ENCODE measurements around the gene EPS8L3. TPM values are rescaled to one million over a fixed set of nuclear protein-coding genes. Genes with fewer than 3 reads are reported as not detected.

The EPS8L3 gene
- total RNA-seq, 2 experiments from 2014 or later = not detected

GRCh38 chr1:109765896-109766615 is 2.3 kb upstream of the EPS8L3 start:
- Mint-ChIP-seq H3K9me3 (no peaks in the 10 kb centered on the region), H3K27me3 (ENCODE audit: low read depth) (no peaks in the 10 kb centered on the region), H3K4me3 (no peak overlapping the region), H3K36me3 (ENCODE audit: low read depth) (no peaks in the 10 kb centered on the region), H3K4me1 (ENCODE audit: low read depth) (no peaks in the 10 kb centered on the region), H3K27ac (no peak overlapping the region)
- DNase-seq = no peak
- CTCF ChIA-PET = interaction anchor here (0.6 to 1.2 kb wide), 3 partner anchors 9 to 219 kb away, joined by 3 to 4 read pairs (median 3); partner anchors contain the start of gene AHCYL1
- intact Hi-C loops (cut with micrococcal nuclease) = no loop called here

- DNase-seq = no peak
- Mint-ChIP-seq H3K4me3 (no peak overlapping the region), H3K9me3 (no peaks in the 10 kb centered on the region), H3K27ac (no peak overlapping the region), H3K36me3 (ENCODE audit: low read depth) (no peaks in the 10 kb centered on the region), H3K27me3 (ENCODE audit: low read depth) (no peaks in the 10 kb centered on the region), H3K4me1 (ENCODE audit: low read depth) (no peaks in the 10 kb centered on the region)
- intact Hi-C loops (cut with micrococcal nuclease) = no loop called here
- CTCF ChIA-PET = interaction anchor here (0.6 to 1.2 kb wide), 3 partner anchors 10 to 219 kb away, joined by 3 to 4 read pairs (median 3); partner anchors contain the start of gene AHCYL1
Measured at GRCh38 chr1:109765483-109765815, 1.7 kb upstream of the EPS8L3 start.

GRCh38 chr1:109764561-109765482 is 1.1 kb upstream of the EPS8L3 start:
- peak; percentile 2 for DNase-seq
- no peaks in the 10 kb centered on the region for H3K27me3 Mint-ChIP-seq (ENCODE audit: low read depth)
- H3K4me3 Mint-ChIP-seq = no peak overlapping the region
- no peak overlapping the region for H3K27ac Mint-ChIP-seq
- H3K9me3 Mint-ChIP-seq = no peaks in the 10 kb centered on the region
- H3K4me1 Mint-ChIP-seq (ENCODE audit: low read depth) = no peaks in the 10 kb centered on the region
- no peaks in the 10 kb centered on the region for H3K36me3 Mint-ChIP-seq (ENCODE audit: low read depth)
- CTCF ChIA-PET = interaction anchor here (0.7 kb wide), 1 partner anchor 127 kb away, joined by 3 read pairs; no protein-coding TSS in a partner anchor
- intact Hi-C loops (cut with micrococcal nuclease) = no loop called here

GRCh38 chr1:109762821-109763645 is 690 bp downstream of the EPS8L3 start:
- Mint-ChIP-seq H3K27me3 (ENCODE audit: low read depth) (no peaks in the 10 kb centered on the region), H3K4me3 (no peak overlapping the region), H3K4me1 (ENCODE audit: low read depth) (no peaks in the 10 kb centered on the region), H3K36me3 (ENCODE audit: low read depth) (no peaks in the 10 kb centered on the region), H3K27ac (no peak overlapping the region), H3K9me3 (no peaks in the 10 kb centered on the region)
- CTCF ChIA-PET = interaction anchor here (1.1 kb wide), 1 partner anchor 12 kb away, joined by 4 read pairs; no protein-coding TSS in a partner anchor
- intact Hi-C loops (cut with micrococcal nuclease) = no loop called here
- DNase-seq = peak; percentile 1

- no peak overlapping the region for H3K27ac Mint-ChIP-seq
- CTCF ChIA-PET = interaction anchor here (1.1 kb wide), 1 partner anchor 13 kb away, joined by 4 read pairs; no protein-coding TSS in a partner anchor
Measured at GRCh38 chr1:109762039-109762585, 1.6 kb downstream of the EPS8L3 start.

GRCh38 chr1:109761227-109762038 is 2.3 kb downstream of the EPS8L3 start:
- no peaks in the 10 kb centered on the region for H3K27me3 Mint-ChIP-seq (ENCODE audit: low read depth)
- no peaks in the 10 kb centered on the region for H3K9me3 Mint-ChIP-seq
- H3K4me1 Mint-ChIP-seq (ENCODE audit: low read depth) = no peaks in the 10 kb centered on the region
- H3K36me3 Mint-ChIP-seq (ENCODE audit: low read depth) = no peaks in the 10 kb centered on the region
- H3K27ac Mint-ChIP-seq = no peak overlapping the region
- intact Hi-C loops (cut with micrococcal nuclease) = no loop called here
- no peak overlapping the region for H3K4me3 Mint-ChIP-seq
- peak; percentile 1 for DNase-seq
- CTCF ChIA-PET = interaction anchor here (1.1 kb wide), 1 partner anchor 14 kb away, joined by 4 read pairs; no protein-coding TSS in a partner anchor

More at GRCh38 chr1:109762039-109762585, 1.6 kb downstream of the EPS8L3 start:
- Mint-ChIP-seq H3K27me3 (ENCODE audit: low read depth) (no peaks in the 10 kb centered on the region), H3K9me3 (no peaks in the 10 kb centered on the region), H3K4me1 (ENCODE audit: low read depth) (no peaks in the 10 kb centered on the region), H3K36me3 (ENCODE audit: low read depth) (no peaks in the 10 kb centered on the region), H3K4me3 (no peak overlapping the region)
- intact Hi-C loops (cut with micrococcal nuclease) = no loop called here
- DNase-seq = peak; percentile 2

GRCh38 chr1:109760581-109761226 is 3.0 kb downstream of the EPS8L3 start:
- Mint-ChIP-seq H3K36me3 (ENCODE audit: low read depth) (no peaks in the 10 kb centered on the region), H3K9me3 (no peaks in the 10 kb centered on the region), H3K27me3 (ENCODE audit: low read depth) (no peaks in the 10 kb centered on the region), H3K27ac (no peak overlapping the region), H3K4me3 (no peak overlapping the region), H3K4me1 (ENCODE audit: low read depth) (no peaks in the 10 kb centered on the region)
- no peak for DNase-seq
- CTCF ChIA-PET = interaction anchor here (0.5 kb wide), 1 partner anchor 245 kb away, joined by 5 read pairs; no protein-coding TSS in a partner anchor
- intact Hi-C loops (cut with micrococcal nuclease) = no loop called here

GRCh38 chr1:109759513-109760334 is 4.0 kb downstream of the EPS8L3 start:
- intact Hi-C loops (cut with micrococcal nuclease) = no loop called here
- CTCF ChIA-PET = interaction anchor here (0.5 to 1.4 kb wide), 3 partner anchors 17 to 244 kb away, joined by 4 to 5 read pairs (median 4); partner anchors contain the start of gene AHCYL1
- Mint-ChIP-seq H3K9me3 (no peaks in the 10 kb centered on the region), H3K27me3 (ENCODE audit: low read depth) (no peaks in the 10 kb centered on the region), H3K4me3 (no peak overlapping the region), H3K36me3 (ENCODE audit: low read depth) (no peaks in the 10 kb centered on the region), H3K27ac (no peak overlapping the region), H3K4me1 (ENCODE audit: low read depth) (no peaks in the 10 kb centered on the region)
- DNase-seq = no peak

GRCh38 chr1:109757936-109758786 is 5.6 kb downstream of the EPS8L3 start:
- Mint-ChIP-seq H3K9me3 (no peaks in the 10 kb centered on the region), H3K27ac (no peak overlapping the region), H3K4me3 (no peak overlapping the region), H3K36me3 (ENCODE audit: low read depth) (no peaks in the 10 kb centered on the region), H3K27me3 (ENCODE audit: low read depth) (no peaks in the 10 kb centered on the region), H3K4me1 (ENCODE audit: low read depth) (no peaks in the 10 kb centered on the region)
- CTCF ChIA-PET = no interaction called here
- intact Hi-C loops (cut with micrococcal nuclease) = no loop called here
- no peak for DNase-seq
